GM12801 (cell line): Measurements from ENCODE around the gene FBXO9.

Experiments used
- TF ChIP-seq, protein P1 (sequence below): IDR thresholded peaks from one replicate; pipeline ENCODE4 v1.5.1; 2011; ENCODE audit warnings: control low read depth; ENCODE audit not compliant: insufficient read length; ENCODE audit errors: extremely low read depth

The FBXO9 gene

DNA sequence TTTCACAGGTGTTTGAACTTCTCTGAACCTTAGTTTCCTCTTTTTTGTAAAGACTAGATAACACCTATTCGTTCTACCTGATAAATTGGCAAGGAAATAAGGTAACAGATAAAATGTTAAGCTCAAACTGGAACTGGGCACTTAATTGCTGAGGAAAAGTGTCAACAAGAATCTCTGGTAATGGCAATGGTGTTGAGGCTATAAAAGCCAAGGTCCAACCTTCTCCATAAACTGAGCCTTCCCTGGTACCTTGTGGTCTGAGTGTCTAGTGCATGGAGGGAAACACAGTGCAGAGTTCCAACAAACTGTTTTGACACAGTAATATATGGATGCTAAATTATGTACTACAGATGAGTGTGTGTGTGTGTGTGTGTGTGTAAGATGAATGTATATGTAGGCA, 36.7 kb upstream of the FBXO9 start:
- TF ChIP-seq, protein P1, sequence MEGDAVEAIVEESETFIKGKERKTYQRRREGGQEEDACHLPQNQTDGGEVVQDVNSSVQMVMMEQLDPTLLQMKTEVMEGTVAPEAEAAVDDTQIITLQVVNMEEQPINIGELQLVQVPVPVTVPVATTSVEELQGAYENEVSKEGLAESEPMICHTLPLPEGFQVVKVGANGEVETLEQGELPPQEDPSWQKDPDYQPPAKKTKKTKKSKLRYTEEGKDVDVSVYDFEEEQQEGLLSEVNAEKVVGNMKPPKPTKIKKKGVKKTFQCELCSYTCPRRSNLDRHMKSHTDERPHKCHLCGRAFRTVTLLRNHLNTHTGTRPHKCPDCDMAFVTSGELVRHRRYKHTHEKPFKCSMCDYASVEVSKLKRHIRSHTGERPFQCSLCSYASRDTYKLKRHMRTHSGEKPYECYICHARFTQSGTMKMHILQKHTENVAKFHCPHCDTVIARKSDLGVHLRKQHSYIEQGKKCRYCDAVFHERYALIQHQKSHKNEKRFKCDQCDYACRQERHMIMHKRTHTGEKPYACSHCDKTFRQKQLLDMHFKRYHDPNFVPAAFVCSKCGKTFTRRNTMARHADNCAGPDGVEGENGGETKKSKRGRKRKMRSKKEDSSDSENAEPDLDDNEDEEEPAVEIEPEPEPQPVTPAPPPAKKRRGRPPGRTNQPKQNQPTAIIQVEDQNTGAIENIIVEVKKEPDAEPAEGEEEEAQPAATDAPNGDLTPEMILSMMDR, result no peak

DNA sequence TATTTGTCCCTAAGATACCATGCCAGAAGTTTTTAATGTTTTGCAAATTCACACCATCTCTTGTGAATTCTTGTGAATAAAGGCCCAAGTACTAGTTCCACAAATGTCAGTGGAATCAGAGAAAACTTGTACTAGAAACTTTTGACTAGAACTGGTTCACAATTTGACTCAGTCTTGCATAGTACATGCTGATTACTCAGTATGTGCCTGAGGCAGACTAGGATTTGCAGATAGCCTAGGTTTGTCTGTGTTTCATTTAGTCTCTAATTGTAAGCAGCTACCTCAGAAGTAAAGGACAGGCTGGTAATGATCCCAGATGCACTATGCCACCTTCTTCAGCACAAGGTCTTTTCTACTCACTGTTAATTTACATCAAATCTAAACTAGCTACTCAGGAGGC, 35.9 kb upstream of the FBXO9 start:
- TF ChIP-seq, protein P1, result no peak

DNA sequence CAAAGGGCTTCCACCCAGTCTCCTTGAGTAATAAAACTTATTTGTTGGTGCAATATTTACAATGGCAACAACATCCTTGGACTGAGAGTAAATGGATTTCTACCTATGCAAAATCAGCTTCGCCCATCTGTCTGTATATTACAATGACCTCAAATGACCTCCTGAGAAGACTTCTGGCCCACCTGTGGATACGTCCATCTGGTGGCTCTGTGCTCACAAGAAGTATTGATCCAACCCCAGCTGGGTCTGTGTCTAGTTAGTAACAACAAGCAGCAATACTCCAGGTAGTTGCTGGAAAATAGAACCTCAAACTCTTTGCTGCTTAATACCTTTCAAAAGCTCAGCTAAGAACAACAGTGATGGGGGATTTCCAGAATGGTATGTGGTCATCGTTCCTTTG, 35.4 kb upstream of the FBXO9 start:
- TF ChIP-seq, protein P1, result no peak

DNA sequence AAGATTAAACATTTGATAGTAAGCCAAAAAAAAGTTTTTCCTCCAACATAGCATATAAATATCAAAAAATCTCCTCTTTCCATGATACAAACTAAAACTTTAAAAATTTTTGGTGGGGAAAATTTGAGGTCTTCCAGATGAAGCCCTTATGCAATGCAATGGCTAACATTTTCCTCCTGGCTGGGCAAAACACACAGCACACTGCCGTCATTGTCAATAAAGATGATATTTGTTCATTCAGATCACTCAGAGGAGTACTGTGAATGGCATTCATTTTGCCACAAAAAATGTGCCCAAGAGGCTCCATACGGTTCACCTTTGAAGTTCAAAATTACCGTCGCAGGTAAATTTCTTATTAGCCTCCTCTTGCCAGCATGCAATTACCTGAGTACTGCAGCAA, 33.9 kb upstream of the FBXO9 start:
- TF ChIP-seq, protein P1, result no peak

DNA sequence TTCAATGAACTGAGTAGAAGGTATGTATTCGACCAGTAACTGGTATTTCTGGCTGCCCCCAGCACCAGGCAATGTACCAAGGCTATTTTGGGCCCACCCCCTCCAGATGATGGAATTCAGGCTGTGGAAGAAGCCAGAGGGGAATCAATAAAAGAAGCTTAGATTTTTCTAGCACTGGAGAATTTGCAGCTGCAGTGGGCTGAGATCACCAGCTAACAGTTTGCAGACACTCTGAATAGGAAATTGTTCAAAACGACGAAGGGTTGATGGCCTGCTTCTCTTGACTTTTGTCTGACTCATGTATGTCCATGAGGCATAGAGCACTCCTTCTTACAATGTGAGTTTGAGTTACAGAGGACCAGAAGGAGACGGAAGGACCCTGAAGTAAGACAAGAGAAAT, 32.4 kb upstream of the FBXO9 start:
- TF ChIP-seq, protein P1, result no peak

DNA sequence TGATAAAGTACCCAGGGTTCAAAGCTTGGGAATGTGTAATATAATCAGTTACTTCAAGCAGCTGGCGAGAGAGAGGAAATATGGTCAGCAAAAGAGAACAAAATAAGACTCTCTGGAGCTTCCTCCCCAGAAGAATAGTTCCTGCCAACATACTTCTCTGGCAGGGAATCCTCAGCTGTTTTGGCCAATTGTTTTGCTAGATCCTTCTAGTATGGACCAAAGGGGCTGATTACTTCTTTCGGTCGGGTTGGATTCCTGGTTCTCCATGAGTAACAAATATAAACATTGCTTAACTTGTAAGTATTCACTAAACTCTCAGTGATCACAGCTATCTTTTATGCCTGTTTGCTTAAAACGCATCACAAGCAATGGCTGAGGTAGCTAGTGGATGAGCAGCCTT, 31.4 kb upstream of the FBXO9 start:
- TF ChIP-seq, protein P1, result no peak

DNA sequence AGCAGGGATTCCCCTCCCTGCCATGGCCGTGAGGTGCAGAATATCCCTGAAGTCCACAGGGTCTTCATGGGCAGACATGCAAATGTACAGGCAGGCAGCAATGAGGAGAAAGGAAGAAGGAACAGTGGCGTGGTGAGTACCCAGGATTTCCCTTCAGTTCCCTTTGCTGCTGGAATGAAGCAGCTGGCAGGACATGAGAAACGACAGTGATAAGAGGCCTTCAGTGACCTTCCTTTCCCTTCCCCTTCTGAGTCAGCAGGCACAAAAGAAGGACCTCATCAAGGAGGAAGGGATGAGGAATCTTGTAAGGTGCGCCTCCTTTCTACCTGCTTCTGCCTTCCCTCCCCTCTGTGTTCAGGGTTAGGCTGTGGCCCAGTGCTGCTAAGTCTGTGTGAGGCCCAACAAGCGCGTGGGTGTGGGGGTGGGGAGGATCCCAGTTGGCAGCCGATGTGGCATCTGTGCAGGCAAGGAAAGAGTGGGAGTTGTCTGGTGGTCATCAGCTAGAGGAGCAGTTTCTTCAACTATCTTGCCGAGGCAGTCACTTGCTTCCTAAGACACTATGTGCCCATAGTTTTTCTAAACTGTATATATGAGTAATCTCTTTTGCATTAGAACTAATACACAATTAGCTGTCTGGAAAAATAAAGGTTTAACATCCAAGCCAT, 29.5 kb upstream of the FBXO9 start:
- TF ChIP-seq, protein P1, result no peak
